HG03571 (cell line): Measurements from ENCODE around the gene PDE4A.
"Not testable (repeated sequence)": the region's sequence is repeated elsewhere in the genome, so short reads cannot be mapped to it uniquely, and the experiment has no call there.

Source experiments
- ATAC-seq: cut with Tn5 transposase; IDR thresholded peaks from one replicate; pipeline ENCODE4 v1.9.1; 2021; ENCODE audit not compliant: unreplicated experiment

The PDE4A gene

DNA sequence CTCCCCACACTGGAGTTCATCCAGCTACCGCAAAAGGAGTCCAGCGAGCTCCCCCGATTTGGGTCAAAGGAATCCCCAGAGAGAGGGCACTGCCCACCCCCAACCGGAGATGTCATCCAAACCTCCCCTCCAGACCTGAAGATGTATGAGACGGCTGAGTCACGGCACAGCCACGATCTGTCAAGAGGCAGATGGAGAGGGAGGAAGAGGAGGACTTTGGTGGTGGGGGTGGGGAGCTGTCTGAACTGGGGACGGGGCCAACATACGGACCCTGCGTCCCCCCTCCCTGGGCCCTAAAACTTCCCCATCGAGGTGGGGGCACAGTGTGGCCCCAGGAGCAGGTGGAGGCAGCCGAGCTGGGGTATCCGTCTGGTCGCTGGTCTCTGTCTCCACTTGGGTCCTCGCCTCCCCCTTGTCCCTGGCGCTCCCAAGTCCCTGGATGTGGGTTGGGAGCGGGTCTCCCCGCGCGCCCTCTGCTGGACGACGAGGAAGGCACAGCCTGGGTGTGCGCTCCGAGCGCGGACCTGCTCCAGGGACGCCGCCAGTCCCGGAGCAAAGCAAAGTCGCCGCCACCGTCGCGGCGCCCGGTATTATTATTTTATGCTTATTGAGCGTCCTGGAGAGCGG, 3.8 kb downstream of the PDE4A start:
- no peak for ATAC-seq

DNA sequence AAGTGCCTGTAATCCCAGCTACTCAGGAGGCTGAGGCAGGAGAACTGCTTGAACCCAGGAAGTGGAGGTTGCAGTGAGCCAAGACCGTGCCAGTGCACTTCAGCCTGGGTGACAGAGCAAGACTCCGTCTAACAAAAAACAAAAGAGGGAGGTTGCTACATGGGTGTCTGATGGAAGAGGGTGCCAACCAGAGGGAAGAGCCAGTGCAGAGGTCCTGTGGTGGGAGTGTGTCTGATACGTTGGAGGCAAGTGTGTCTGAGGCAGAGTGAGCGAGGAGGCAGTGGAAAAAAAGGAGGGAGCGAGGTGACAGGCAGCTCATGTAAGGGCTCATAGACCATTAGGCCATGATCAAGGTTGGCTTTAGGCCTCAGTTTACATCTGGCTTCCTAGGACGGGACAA, 6.8 kb downstream of the PDE4A start:
- ATAC-seq = no peak

DNA sequence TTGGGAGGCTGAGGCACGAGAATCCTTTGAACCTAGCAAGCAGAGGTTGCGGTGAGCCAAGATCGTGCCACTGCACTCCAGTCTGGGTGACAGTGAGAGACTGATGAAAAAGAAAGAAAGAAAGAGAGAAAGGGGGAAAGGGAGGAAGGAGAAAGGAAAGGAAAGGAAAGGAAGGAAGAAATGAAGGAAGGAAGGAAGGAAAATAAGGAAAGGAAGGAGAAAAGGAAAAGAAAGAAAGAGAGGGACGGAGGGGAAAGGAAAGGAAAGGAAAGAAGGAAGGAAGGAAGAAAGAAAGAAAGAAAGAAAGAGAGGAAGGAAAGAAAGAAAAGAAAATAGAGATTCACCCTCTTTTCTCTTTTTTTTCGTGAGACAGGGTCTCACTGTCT, 8.7 kb downstream of the PDE4A start:
- ATAC-seq = no peak

DNA sequence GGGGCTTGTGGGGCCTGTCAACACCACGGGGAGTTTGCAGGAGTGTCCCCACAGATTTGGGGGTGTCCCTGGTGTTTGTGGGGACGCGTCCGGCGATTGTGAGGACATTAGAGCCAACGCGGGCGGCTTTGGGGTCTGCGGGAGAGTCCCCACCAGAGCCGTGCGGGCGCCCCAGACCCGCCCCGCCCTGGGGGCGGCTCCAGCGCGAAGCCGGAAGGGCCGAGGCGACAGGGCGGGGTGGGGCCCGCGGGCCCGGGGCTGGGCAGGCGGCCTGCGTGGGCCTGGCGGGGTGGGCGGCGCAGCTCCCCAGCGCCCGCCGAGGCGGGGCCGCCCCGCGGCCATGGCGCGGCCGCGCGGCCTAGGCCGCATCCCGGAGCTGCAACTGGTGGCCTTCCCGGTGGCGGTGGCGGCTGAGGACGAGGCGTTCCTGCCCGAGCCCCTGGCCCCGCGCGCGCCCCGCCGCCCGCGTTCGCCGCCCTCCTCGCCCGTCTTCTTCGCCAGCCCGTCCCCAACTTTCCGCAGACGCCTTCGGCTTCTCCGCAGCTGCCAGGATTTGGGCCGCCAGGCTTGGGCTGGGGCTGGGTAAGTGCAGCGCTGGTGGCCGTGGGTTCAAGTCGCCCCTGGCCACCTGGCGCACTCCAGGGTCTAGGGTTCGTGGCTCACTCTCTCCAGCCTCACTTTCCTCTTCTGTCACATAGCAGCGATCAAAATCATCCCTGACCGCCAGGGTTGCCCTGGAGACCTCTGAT, 10.3 kb downstream of the PDE4A start:
- no peak for ATAC-seq

- ATAC-seq = no peak
Observed at GRCh38 chr19:10431254-10431942, 11.1 kb downstream of the PDE4A start.

GRCh38 chr19:10431943-10432735, 11.8 kb downstream of the PDE4A start:
- no peak for ATAC-seq

DNA sequence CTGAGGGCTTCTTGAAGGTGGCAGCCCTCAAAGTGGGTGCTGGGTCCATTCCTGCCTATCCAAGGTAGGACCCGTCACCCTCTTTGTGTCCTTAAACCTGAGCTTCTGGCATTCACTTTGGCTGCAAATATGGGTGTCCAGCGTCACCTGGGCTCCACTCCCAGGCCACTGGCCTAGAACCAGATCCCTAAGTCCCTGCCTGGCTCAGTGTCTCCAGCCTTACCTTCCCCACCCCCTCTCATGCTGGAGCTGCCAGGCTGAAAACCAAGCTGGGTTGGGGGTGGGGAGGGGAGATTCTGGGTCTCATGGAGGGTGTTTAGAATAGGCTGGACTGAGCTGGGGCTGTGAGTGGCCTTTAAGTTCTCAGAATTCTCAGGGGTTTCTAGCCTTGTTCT, 12.4 kb downstream of the PDE4A start:
- no peak for ATAC-seq

DNA sequence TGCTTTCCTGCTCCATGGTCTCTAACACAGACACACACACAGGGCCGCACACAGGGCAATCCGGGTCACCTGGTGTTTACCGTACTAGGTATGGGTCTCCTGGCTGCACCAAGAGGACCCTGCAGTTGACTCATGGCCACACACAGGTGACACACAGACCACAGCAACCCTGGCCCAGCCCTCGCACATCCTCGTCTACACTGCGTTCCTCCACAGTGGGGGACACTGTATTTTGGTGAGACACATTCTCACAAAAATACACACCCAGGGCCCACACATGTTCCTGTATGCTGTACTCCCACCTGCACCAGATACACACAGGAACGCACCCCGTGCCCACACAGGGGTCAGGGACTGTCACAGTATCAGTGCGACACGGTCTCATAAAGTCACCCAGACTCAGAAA, 12.8 kb downstream of the PDE4A start:
- no peak for ATAC-seq

GRCh38 chr19:10439588-10439987, 19.2 kb downstream of the PDE4A start:
- no peak for ATAC-seq

- no peak for ATAC-seq
Observed at GRCh38 chr19:10442698-10443097, 22.4 kb downstream of the PDE4A start.

GRCh38 chr19:10449037-10449436, 28.7 kb downstream of the PDE4A start:
- no peak for ATAC-seq

DNA sequence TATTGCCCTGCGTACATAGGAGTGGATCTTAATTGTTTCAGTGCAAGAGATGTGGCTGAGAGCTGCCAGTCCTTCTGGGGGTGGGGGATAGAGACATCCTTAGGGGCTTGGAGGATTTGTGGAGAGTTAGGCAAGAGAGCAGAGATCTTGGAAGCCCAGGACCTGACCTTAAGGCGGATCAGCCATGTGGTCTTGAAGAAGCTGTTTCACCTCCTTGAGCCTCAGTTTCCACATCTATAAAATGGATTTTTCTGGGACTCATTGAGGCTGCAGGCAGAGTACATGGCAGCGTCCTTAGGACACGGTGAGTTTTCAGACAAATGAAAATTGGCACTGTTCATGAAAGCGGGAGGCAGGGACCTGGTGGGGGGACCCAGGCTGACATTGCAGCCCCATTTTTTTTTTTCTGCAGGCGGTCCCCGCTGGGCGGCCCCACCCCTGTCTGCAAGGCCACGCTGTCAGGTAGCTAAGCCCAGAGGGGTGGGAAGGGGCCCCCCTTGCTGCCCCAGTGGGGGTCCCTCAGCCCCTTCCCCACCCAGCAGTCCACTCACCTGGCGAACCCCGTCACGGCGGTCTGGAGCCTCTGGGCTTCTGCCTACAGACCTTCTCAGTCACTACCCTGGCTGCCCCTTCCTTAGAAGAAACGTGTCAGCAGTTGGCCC, 30.0 kb downstream of the PDE4A start:
- ATAC-seq = no peak

DNA sequence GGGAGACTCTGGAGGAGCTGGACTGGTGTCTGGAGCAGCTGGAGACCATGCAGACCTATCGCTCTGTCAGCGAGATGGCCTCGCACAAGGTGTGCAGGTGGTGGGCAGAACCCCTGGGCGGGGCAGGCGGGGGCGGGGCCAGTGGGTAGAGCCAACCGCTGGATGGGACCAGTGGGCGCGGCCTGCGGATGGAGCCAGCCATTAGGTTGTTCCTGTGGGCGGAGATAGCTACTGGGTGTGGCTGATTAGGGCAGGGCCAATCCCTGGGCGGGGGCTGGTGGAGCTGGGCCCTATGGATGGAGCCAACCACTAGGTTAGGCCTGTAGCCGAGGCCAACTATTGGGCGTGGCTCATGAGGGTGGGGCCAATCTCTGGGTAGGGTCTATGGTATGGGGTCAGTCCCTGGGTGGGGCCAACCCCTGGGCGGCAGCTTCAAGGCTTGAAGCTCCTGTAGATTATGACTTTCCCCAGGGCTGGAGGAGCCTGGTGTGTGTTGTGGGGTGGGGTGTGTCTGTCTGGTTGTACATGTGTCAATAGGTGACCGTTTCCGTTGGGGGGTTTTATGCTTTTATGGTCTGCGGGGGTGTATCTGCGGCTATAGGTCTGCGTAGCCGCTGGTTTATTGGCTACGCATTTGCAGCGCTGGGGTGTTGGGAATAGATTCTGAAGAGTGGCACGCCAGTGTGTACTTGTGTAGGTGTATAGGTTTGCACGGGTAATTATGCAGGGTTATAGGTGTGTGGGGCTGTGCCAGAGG, 30.7 kb downstream of the PDE4A start:
- ATAC-seq = no peak

DNA sequence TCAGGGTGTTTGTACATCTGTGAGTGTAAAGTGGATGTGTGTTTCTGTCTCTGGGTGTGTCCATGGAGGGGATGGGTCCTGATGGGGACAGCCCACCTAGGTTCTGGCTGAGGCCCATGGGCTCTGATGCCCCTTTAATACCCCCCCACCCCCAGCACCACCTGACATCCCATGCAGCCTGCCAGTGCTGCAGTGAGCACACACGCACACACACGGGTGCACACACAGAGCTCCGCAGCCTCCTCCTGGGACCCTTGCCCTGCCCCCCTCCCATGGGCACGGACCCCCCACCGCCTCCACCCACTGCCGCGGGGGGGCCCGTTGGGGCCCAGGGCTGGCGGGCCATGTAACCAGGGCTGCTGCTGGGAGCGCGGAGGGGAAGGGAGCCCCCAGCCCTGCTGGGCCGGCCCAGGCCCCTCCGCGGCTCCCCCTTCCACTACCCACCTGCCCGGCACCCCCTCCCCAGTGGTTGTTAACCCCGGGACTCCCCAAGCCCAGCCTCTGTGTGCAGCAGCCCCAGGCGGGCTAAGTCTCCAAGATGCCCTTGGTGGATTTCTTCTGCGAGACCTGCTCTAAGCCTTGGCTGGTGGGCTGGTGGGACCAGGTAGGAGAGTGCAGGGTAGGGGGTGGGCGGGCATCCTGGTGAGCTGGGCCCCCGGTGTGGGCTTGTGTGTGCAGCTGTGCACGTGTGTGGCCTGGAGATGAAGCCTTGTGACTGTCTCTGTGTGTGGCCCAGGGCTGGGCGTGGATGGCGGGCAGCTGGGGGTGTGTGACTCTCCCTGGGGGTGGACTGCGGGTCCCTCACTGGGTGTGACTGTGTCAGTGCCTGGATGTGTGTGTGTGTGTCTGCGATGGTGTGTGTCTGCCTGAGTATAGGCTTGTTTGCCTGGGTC, 32.6 kb downstream of the PDE4A start:
- ATAC-seq = no peak

DNA sequence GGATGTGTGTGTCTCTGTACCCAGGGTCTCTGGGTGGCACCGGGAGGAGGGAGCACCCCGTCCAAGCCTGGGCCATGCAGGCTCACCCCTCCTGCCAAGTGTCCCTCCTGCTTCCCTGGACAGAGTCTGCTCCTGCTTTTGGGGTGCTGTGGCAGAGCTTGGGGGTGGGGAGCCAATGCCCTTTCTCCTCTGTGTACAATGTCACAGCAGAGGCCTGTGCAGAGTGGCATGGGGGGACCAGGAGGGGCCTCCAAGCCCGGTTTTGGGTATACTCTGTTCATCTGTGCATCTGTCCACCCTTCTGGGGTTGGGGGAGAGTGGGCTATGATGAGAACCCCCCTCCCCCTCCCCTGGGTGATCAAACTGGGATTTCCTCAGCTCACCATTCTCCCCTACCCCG, 33.5 kb downstream of the PDE4A start:
- ATAC-seq = no peak

GRCh38 chr19:10454267-10454666, 33.9 kb downstream of the PDE4A start:
- ATAC-seq = no peak

DNA sequence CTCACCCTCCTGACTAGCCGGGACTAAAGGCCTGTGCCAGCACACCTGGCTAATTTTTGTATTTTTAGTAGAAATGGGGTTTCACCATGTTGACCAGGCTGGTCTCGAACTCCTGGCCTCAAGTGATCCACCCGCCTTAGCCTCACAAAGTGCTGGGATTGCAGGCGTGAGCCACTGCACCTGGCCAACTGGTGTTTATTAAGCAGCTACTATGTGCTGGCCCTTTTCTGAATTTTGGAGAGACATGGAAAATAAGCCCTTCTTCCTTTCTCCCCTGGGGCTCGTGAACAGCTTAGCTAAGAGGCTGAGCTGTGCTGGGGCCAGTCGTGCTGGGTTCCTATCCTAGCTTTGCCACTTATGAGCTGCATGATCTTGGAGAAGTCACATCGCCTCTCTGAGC, 38.4 kb downstream of the PDE4A start:
- not testable (repeated sequence) for ATAC-seq

- peak; percentile 15 for ATAC-seq
Observed at GRCh38 chr19:10460714-10461046, 40.3 kb downstream of the PDE4A start.
